Natural killer cell (primary cell): ENCODE measurements around the gene SRPK2. TPM values are rescaled to one million over a fixed set of nuclear protein-coding genes. Genes with fewer than 3 reads are reported as not detected.

ENCODE experiments used
- ATAC-seq, 3 donors: fragments of 150-1000 bp in 2 of 3; fragments of 200-7000 bp in 1 of 3; cut with Tn5 transposase; 1 replicate in 1 of 3; 2 replicates in 2 of 3; pipeline ENCODE4 v1.10.0; 2021; ENCODE audit warnings: mild to moderate bottlenecking in 2 of 3, moderate library complexity in 2 of 3
- DNase-seq, 2 donors: peaks; one replicate each; pipeline versions ENCODE4 v3.0.0 to v3.0.0-alpha.2; 2013 to 2021; ENCODE audit warnings: mixed read lengths in 1 of 2
- H3K27ac ChIP-seq: one replicate; pipeline ENCODE4 v1.5.1; 2013; ENCODE audit warnings: mild to moderate bottlenecking, low read length
- H3K27me3 ChIP-seq: one replicate; pipeline ENCODE4 v1.6.1; 2013; ENCODE audit warnings: low read length; ENCODE audit not compliant: control insufficient read depth, insufficient read depth
- H3K36me3 ChIP-seq: one replicate; pipeline ENCODE4 v1.6.1; 2013; ENCODE audit warnings: low read length; ENCODE audit not compliant: control insufficient read depth, insufficient read depth
- H3K4me1 ChIP-seq: one replicate; pipeline ENCODE4 v1.6.1; 2013; ENCODE audit warnings: low read length; ENCODE audit not compliant: control insufficient read depth, insufficient read depth
- H3K4me3 ChIP-seq: one replicate; pipeline ENCODE4 v1.5.1; 2013; ENCODE audit warnings: low read length
- H3K9me3 ChIP-seq: one replicate; pipeline ENCODE4 v1.6.1; 2013; ENCODE audit warnings: low read length; ENCODE audit not compliant: control insufficient read depth, insufficient read depth
- H3K27ac Mint-ChIP-seq, 2 donors: one replicate each; pipeline ENCODE4 v1.8.0; 2022; ENCODE audit warnings: mild to moderate bottlenecking in 2 of 2, mixed read lengths in 2 of 2, moderate library complexity in 1 of 2
- H3K27me3 Mint-ChIP-seq, 2 donors: one replicate each; pipeline ENCODE4 v1.8.0; 2022; ENCODE audit warnings: low read depth in 2 of 2, mixed read lengths in 2 of 2
- H3K36me3 Mint-ChIP-seq: one replicate; pipeline ENCODE4 v1.8.0; 2022; ENCODE audit warnings: mixed read lengths
- H3K4me1 Mint-ChIP-seq, 2 donors: one replicate each; pipeline ENCODE4 v1.8.0; 2022; ENCODE audit warnings: mixed read lengths in 2 of 2
- H3K4me3 Mint-ChIP-seq: one replicate; pipeline ENCODE4 v1.8.0; 2022; ENCODE audit warnings: mild to moderate bottlenecking, moderate library complexity, mixed read lengths
- H3K9me3 Mint-ChIP-seq, 2 donors: one replicate each; pipeline ENCODE4 v1.8.0; 2022; ENCODE audit warnings: mixed read lengths in 2 of 2
- WGBS: methylation state at CpG from one replicate; pipeline ENCODE4 v1.1.7; 2013; ENCODE audit warnings: missing lambda C conversion rate; ENCODE audit not compliant: insufficient coverage; 5-methylcytosine and 5-hydroxymethylcytosine counted together
- intact Hi-C: fragments of 100-400 bp; cut with micrococcal nuclease; formaldehyde crosslinking; loops from one replicate; pipeline ENCODE4 v1.14.2; 2022
- total RNA-seq, 4 donors: library from RNA; stranded (reverse); fragments of 120-200 nt in 1 of 4; gene quantifications; one replicate each; pipeline versions ENCODE4 v1.2.3 to v1.2.4, GENCODE V29; 2013 to 2022
- TF ChIP-seq, protein P1 (sequence below): fragments of 200-600 bp; IDR thresholded peaks from one replicate; pipeline ENCODE4 v1.8.0; 2022; ENCODE audit warnings: antibody characterized with exemption

Gene SRPK2
- total RNA-seq, 3 donors from 2014 or later (not counting 1 experiment from before 2014, with no cell fraction given): 103 to 121 (median 108) TPM

DNA sequence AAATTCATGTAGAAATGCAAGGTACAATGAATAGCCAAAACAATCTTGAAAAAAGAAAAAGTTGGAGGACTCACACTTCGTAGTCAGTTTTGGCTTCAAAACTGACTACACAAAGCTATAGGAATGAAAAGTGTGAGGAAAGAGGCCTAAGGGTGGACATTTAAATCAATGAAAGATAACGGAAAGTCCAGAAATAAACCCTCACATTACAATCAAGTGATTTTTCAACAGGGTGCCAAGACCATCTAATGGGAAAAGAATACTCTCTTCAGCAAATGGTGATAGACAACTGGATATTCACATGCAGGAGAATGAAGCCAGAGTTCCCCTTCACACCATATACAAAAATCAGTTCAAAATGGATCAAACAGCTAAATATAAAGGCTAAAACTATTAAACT is 106.8 kb downstream of the SRPK2 start:
- Mint-ChIP-seq H3K9me3 (no peaks in the 10 kb centered on the region), H3K27ac (peak overlapping the region in 1 of 2 donors; percentile 31), H3K4me1 (peaks cover 50 to 56% of the 10 kb centered on the region in 2 donors), H3K4me3 (no peak overlapping the region), H3K36me3 (no peaks in the 10 kb centered on the region), H3K27me3 (no peaks in the 10 kb centered on the region)
- Histone ChIP-seq H3K4me1 (peaks cover 3% of the 10 kb centered on the region), H3K9me3 (no peaks in the 10 kb centered on the region), H3K36me3 (no peaks in the 10 kb centered on the region), H3K27ac (no peak overlapping the region), H3K27me3 (no peaks in the 10 kb centered on the region), H3K4me3 (no peak overlapping the region)
- DNase-seq (no peak), ATAC-seq (no peak)
- TF ChIP-seq, protein P1, sequence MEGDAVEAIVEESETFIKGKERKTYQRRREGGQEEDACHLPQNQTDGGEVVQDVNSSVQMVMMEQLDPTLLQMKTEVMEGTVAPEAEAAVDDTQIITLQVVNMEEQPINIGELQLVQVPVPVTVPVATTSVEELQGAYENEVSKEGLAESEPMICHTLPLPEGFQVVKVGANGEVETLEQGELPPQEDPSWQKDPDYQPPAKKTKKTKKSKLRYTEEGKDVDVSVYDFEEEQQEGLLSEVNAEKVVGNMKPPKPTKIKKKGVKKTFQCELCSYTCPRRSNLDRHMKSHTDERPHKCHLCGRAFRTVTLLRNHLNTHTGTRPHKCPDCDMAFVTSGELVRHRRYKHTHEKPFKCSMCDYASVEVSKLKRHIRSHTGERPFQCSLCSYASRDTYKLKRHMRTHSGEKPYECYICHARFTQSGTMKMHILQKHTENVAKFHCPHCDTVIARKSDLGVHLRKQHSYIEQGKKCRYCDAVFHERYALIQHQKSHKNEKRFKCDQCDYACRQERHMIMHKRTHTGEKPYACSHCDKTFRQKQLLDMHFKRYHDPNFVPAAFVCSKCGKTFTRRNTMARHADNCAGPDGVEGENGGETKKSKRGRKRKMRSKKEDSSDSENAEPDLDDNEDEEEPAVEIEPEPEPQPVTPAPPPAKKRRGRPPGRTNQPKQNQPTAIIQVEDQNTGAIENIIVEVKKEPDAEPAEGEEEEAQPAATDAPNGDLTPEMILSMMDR: no peak
- no CpG with 5 or more reads among the region's 2 CpGs for WGBS
- intact Hi-C loops: no loop called here

DNA sequence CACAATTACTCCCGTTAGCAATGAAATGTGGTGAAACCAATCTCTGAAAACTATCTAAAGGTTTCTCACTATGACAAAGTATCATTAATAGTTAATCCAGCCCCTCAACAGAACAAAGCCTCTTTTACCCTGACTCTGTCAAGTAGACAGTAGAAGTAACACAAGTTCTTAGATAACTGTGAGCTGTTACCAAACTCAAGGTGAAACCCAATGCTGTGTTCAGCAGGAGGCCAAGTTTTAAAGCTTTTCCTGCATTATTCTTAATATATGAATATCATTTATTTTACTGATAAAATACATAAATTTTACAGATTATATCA is 109.1 kb downstream of the SRPK2 start:
- ATAC-seq (no peak), DNase-seq (no peak)
- Histone ChIP-seq H3K27me3 (no peaks in the 10 kb centered on the region), H3K36me3 (no peaks in the 10 kb centered on the region), H3K4me3 (no peak overlapping the region), H3K9me3 (no peaks in the 10 kb centered on the region), H3K4me1 (no peaks in the 10 kb centered on the region), H3K27ac (no peak overlapping the region)
- Mint-ChIP-seq H3K9me3 (no peaks in the 10 kb centered on the region), H3K4me1 (peaks cover 40 to 50% of the 10 kb centered on the region in 2 donors), H3K36me3 (no peaks in the 10 kb centered on the region), H3K27ac (no peak overlapping the region), H3K4me3 (no peak overlapping the region), H3K27me3 (no peaks in the 10 kb centered on the region)
- TF ChIP-seq, protein P1: no peak
- 73% methylated on average over 1 of the region's 1 CpG for WGBS
- intact Hi-C loops: no loop called here

DNA sequence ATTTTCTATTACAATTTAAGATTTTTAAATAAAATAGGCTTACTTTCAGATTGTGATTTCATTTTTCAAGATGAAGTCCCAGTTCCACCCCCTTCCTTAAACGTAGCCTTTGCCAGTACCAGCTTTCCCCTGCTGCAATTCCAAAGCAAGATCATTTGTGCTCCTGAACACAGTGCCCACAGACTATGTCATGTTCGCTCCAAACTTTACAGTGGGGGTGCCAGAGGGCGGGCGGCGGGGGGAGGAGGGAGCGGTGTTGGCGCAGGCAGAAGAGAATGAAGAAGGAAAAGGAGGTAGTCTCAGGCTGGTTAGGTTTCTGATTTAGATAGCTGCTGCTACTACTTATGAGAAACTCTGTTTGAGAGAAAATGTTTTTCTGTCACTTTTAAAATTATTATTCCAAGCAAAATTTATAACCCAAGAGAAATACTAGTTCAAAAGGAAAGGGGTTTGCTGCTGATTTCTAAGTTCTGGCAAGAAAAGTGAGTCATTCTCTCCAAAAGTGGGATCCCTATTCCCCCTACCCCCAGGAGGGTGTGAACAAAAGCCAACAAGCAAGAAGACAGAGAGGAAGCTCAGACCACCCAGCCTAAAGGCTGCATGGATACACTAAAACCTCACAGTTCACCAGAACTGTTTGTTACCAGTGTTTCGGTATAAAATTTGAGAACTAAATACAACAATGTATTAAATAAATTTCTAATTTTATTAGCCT is 109.6 kb downstream of the SRPK2 start:
- DNase-seq (no peak), ATAC-seq (no peak)
- Mint-ChIP-seq H3K4me1 (peaks cover 38 to 45% of the 10 kb centered on the region in 2 donors), H3K27me3 (no peaks in the 10 kb centered on the region), H3K36me3 (no peaks in the 10 kb centered on the region), H3K4me3 (no peak overlapping the region), H3K9me3 (no peaks in the 10 kb centered on the region), H3K27ac (no peak overlapping the region)
- intact Hi-C loops: no loop called here
- Histone ChIP-seq H3K27me3 (no peaks in the 10 kb centered on the region), H3K4me3 (no peak overlapping the region), H3K9me3 (no peaks in the 10 kb centered on the region), H3K4me1 (no peaks in the 10 kb centered on the region), H3K27ac (no peak overlapping the region), H3K36me3 (no peaks in the 10 kb centered on the region)
- WGBS: 72% methylated on average over 8 of the region's 8 CpGs
- TF ChIP-seq, protein P1: no peak

DNA sequence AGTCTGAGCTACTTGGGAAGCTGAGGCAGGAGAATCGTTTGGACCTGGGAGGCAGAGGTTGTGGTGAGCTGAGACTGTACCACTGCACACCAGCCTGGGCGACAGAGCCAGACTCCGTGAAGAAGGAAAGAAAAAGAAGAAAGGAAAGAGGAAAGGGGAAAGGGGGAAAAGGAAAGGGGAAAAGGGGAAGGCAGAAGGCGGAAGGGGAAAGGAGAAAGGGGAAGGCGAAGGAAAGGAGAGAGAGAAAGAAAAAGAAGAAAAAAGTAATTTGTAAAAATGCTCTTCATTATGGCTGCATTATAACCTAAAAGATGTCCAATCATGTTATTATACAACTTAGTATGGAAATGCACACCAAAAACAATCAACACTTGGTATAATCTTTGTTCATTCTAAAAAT is 110.2 kb downstream of the SRPK2 start:
- no peaks in the 10 kb centered on the region for H3K9me3 ChIP-seq
- H3K27ac Mint-ChIP-seq: no peak overlapping the region
- ATAC-seq: no peak
- no peaks in the 10 kb centered on the region for H3K36me3 Mint-ChIP-seq
- no peaks in the 10 kb centered on the region for H3K27me3 ChIP-seq
- H3K9me3 Mint-ChIP-seq: no peaks in the 10 kb centered on the region
- H3K4me3 ChIP-seq: no peak overlapping the region
- no peak overlapping the region for H3K4me3 Mint-ChIP-seq
- no peaks in the 10 kb centered on the region for H3K36me3 ChIP-seq
- DNase-seq: no peak
- TF ChIP-seq, protein P1: no peak
- H3K4me1 ChIP-seq: no peaks in the 10 kb centered on the region
- H3K27ac ChIP-seq: no peak overlapping the region
- 89% methylated on average over 5 of the region's 5 CpGs for WGBS
- intact Hi-C loops: no loop called here
- H3K27me3 Mint-ChIP-seq: no peaks in the 10 kb centered on the region
- peaks cover 35 to 45% of the 10 kb centered on the region in 2 donors for H3K4me1 Mint-ChIP-seq
